Coronary artery (tissue), 2 donors: ENCODE data around the gene MIER2.

Experiments used
- DNase-seq: peaks from one replicate; pipeline ENCODE4 v3.0.0-alpha.2; 2017; ENCODE audit warnings: low spot score
- H3K27ac ChIP-seq, 2 donors: fragments of 200-600 bp; sonication (generic); one replicate each; pipeline ENCODE4 v1.5.1; 2016 to 2019
- H3K4me3 ChIP-seq: fragments of 200-600 bp; sonication (generic); 2 replicates; pipeline ENCODE4 v1.5.1; 2016; ENCODE audit warnings: mild to moderate bottlenecking, moderate library complexity
- CTCF ChIP-seq: fragments of 200-600 bp; sonication (generic); IDR thresholded peaks from one replicate; pipeline ENCODE4 v1.5.1; 2019; ENCODE audit warnings: antibody characterized with exemption

The MIER2 gene

DNA sequence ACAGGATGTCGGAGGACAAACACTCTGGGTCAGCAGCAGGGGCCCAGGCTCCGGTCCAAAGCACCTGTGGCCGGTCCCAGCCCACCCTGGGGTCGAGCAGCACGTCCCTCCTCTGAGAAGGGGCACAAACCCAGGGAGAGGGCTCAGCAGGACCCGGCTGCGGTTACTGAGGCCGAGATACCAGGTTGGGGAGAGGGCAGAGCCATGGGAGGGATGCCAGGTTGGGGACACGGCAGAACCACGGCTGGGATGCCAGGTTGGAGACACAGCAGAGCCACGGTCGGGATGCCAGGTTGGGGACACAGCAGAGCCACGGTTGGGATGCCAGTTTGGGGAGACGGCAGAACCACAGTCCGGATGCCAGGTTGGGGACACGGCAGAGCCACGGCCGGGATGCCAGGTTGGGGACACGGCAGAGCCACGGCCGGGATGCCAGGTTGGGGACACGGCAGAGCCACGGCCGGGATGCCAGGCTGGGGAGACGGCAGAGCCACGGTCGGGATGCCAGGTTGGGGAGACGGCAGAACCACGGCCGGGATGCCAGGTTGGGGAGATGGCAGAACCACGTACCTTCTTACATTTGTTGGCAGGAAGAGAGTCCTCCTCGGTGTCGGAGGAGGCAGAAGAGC lies 18.5 kb downstream of the MIER2 start:
- TF ChIP-seq CTCF: no peak
- DNase-seq: no peak
- H3K27ac ChIP-seq: no peak overlapping the region
- no peak overlapping the region for H3K4me3 ChIP-seq

DNA sequence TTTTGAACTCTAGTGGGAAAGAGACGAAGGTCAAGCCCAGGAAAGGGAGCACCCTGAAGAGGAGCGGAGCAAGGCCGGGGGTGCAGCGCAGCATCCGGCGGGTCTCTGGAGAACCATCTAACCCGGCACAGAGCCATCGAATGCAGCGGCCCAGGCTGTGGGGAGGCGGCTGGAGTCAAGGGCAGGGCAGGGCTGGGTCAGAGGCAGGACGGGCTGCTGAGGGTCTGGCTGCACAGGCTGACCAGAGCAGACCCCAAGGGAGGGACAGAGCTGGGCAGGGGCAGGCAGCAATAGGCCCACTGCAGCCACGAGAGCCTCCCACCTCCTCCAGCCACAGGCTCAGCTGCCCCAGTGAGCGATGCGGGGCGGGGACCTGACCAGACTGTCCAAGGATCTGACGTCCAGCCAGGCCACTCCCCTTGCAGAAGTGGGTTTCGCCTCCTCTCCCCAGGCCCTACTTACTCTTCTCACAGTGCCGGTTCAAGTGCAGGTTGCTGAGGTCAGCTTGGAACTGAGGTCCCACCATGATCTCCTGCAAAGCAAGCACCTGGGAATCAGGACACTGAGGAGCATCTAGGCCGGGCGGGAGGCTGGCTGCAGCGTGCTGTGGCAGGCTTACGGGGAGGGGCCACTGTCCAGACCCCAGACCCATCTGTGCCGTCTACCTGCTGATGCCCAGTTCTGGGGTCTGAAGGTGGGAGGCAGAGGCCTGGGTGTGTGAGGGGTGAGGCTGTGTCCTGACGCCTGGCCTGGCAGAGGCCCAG lies 19.2 kb downstream of the MIER2 start:
- Histone ChIP-seq H3K27ac (no peak overlapping the region), H3K4me3 (no peak overlapping the region)
- no peak for DNase-seq
- no peak for TF ChIP-seq CTCF

GRCh38 chr19:324716-325115 lies 19.9 kb downstream of the MIER2 start:
- DNase-seq: no peak
- H3K27ac ChIP-seq: no peak overlapping the region
- TF ChIP-seq CTCF: no peak
- H3K4me3 ChIP-seq: no peak overlapping the region

DNA sequence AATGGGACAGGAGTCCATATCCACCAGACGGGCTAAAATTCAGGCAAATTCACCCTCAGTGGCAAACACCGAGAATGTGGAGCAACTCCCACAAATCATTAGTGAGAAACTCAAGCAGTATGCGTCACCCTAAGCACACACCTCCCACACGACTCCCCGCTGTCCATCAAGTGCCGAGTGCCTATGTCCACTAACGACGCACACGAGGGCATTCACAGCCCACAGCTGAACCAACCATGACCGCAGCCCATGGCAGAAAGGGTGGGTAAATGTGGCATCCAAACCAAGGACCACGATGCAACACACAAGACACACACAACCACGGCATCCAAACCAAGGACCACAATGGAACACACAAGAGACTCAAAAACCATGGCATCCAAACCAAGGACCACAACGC lies 22.0 kb downstream of the MIER2 start:
- Histone ChIP-seq H3K27ac (no peak overlapping the region), H3K4me3 (no peak overlapping the region)
- no peak for TF ChIP-seq CTCF
- DNase-seq: no peak

GRCh38 chr19:318509-318774 lies 26.2 kb downstream of the MIER2 start:
- no peak overlapping the region for H3K4me3 ChIP-seq
- no peak for DNase-seq
- no peak for TF ChIP-seq CTCF
- no peak overlapping the region for H3K27ac ChIP-seq

DNA sequence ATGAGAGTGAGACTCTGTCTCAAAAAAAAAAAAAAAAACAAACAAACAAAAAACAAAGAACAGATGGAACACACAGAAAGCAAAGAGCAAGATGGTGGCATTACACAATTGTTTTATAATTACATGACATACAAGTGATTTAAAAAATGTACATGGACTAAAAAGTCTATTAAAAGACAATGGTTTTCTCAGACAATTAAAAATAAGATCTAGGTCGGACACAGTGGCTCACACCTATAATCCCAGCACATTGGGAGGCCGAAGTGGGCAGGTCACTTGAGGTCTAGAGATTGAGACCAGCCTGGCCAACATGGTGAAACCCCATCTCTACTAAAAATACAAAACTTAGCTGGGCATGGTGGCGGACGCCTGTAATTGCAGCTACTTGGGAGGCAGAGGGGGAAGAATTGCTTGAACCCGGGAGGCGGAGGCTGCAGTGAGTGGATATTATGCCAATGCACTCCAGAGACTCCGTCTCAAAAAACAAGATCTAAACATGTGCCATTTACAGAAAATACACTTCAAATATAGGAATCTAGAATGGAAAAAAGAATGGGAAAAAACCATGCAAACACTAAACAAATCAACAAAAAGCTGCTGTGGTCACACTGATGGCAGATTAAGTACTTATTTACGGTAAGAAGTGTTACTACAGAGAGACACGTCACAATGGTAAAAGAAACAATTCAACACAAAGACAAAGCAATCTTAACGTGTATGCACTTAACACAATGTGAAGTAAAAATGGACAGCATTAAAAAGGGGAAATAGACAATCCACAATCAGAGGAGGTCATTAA lies 26.7 kb downstream of the MIER2 start:
- no peak for DNase-seq
- TF ChIP-seq CTCF: no peak
- H3K27ac ChIP-seq: no peak overlapping the region
- no peak overlapping the region for H3K4me3 ChIP-seq
